K562 (cell line): ENCODE data around the gene MCM7. TPM values are rescaled to one million over a fixed set of nuclear protein-coding genes. Genes with fewer than 3 reads are reported as not detected.
A peak's percentile ranks its signal among the peaks of the same experiment; 100 is the strongest.

Experiments used
- ARHGAP35 ChIP-seq: fragments of 450-650 bp; IDR thresholded peaks from 2 replicates; pipeline ENCODE4 v1.6.1; 2018; ENCODE audit not compliant: partially characterized antibody
- ARID3A ChIP-seq: IDR thresholded peaks from 2 replicates; pipeline ENCODE4 v1.6.1; 2012; ENCODE audit warnings: low read depth, low read length, improper control_type of control experiment, borderline replicate concordance
- CCNT2 ChIP-seq: IDR thresholded peaks from 2 replicates; pipeline ENCODE4 v1.6.1; 2011; ENCODE audit warnings: borderline replicate concordance, low read depth, mild to moderate bottlenecking, moderate library complexity, mixed read lengths, low read length; ENCODE audit not compliant: insufficient read length; ENCODE audit errors: extremely low read depth
- CHD2 ChIP-seq: IDR thresholded peaks from 2 replicates; pipeline ENCODE4 v1.6.1; 2011; ENCODE audit warnings: low read depth, low read length
- CREB5 ChIP-seq: fragments of 250-450 bp; sonication (Bioruptor Pico); IDR thresholded peaks from 2 replicates; pipeline ENCODE4 v1.5.0; 2020; ENCODE audit warnings: mild to moderate bottlenecking
- EP400 ChIP-seq: fragments of 450-650 bp; IDR thresholded peaks from 2 replicates; pipeline ENCODE4 v1.6.1; 2017; ENCODE audit warnings: antibody characterized with exemption, mild to moderate bottlenecking, moderate library complexity
- FOS ChIP-seq: IDR thresholded peaks from 3 replicates; pipeline ENCODE4 v1.6.1; 2011; ENCODE audit not compliant: insufficient read length; ENCODE audit errors: extremely low read depth
- NCOR1 ChIP-seq: fragments of 450-650 bp; IDR thresholded peaks from 2 replicates; pipeline ENCODE4 v1.6.1; 2016; ENCODE audit warnings: mild to moderate bottlenecking, moderate library complexity
- POLR2AphosphoS5 ChIP-seq: IDR thresholded peaks from 2 replicates; pipeline ENCODE4 v1.6.1; 2011; ENCODE audit warnings: mild to moderate bottlenecking, low read depth, low read length, moderate library complexity; ENCODE audit not compliant: control insufficient read depth, insufficient read depth
- PTRF ChIP-seq: fragments of 450-650 bp; IDR thresholded peaks from 2 replicates; pipeline ENCODE4 v1.6.1; 2016; ENCODE audit warnings: mild to moderate bottlenecking, missing genetic modification characterization, missing compliant biosample characterization
- PYGO2 ChIP-seq: fragments of 450-650 bp; IDR thresholded peaks from 2 replicates; pipeline ENCODE4 v1.6.1; 2016; ENCODE audit warnings: mild to moderate bottlenecking, missing genetic modification characterization, moderate library complexity, missing compliant biosample characterization
- ZFP91 ChIP-seq: sonication (generic); formaldehyde crosslinking; IDR thresholded peaks from 2 replicates; pipeline ENCODE4 v1.8.0; 2022; ENCODE audit warnings: mild to moderate bottlenecking, missing genetic modification reagents
- ZNF24 ChIP-seq: fragments of 450-650 bp; IDR thresholded peaks from 2 replicates; pipeline ENCODE4 v1.6.1; 2016
- ZNF318 ChIP-seq, 2 experiments: fragments of 450-650 bp; IDR thresholded peaks; 2 replicates each; pipeline ENCODE4 v1.6.1; 2016; ENCODE audit warnings: mild to moderate bottlenecking in 2 of 2, borderline replicate concordance in 1 of 2, low read depth in 1 of 2, moderate library complexity in 1 of 2
- polyA plus RNA-seq, 8 experiments: library from polyadenylated mRNA; depleted of rRNA in 4 of 8; stranded (reverse) in 5 of 8; unstranded in 3 of 8; fragments of >200 nt; fragmentation: Nextera tagmentation in 2 of 8; fragmentation: Illumina TruSeq in 1 of 8; extraction: Ambion mirVana in 2 of 8; extraction: Trizol in 1 of 8; gene quantifications; 2 replicates each; pipeline versions ENCODE4 v1.2.1 to v1.2.3, GENCODE V29; 2011 to 2014; ENCODE audit warnings: inconsistent platforms in 1 of 8, missing spikeins in 1 of 8
- total RNA-seq, 7 experiments: library from RNA; depleted of rRNA in 6 of 7; stranded (reverse); fragments of >200 nt in 6 of 7; fragmentation: Illumina TruSeq in 2 of 7; extraction: Trizol in 2 of 7; gene quantifications; 2 replicates each; pipeline versions ENCODE4 v1.2.1 to v1.2.3, GENCODE V29; 2011 to 2021; ENCODE audit warnings: low replicate concordance in 1 of 7

MCM7 gene
- total and polyA plus RNA-seq, 9 of the 15 experiments (the other 6 are each of a cell fraction or from before 2014, with no cell fraction given): 329 to 856 (median 437) TPM

GRCh38 chr7:100071018-100071723 is 30.0 kb downstream of the MCM7 start (continued):
- TF ChIP-seq ZNF318 (IDR thresholded peaks at IDR 0.05; ENCODE audit: borderline replicate concordance in 1 of 2, low read depth in 1 of 2) (peak in 1 of 2 experiments; percentile 53; a peak in 1 of 4 replicates), ZNF24 (peak; percentile 41; the same call in 1 of the 2 replicates), ARID3A (no peak), ARHGAP35 (no peak), PYGO2 (tag) (0 out of 2 replicates have a peak, but pooled peaks have one; percentile 41), NCOR1 (no peak), ZFP91 (no peak), CHD2 (no peak), POLR2AphosphoS5 (0 out of 2 replicates have a peak, but pooled peaks have one; percentile 11), CREB5 (CRISPR knock-in tag) (no peak), PTRF (tag) (no peak), FOS (no peak), EP400 (0 out of 2 replicates have a peak, but pooled peaks have one; percentile 22), CCNT2 (no peak)
